Measurements from ENCODE around the gene AKAP1. TPM values are rescaled to one million over a fixed set of nuclear protein-coding genes. Genes with fewer than 3 reads are reported as not detected.

Gene AKAP1
- total RNA-seq, 2 experiments from 2014 or later = 41.8 to 49.0 TPM

DNA sequence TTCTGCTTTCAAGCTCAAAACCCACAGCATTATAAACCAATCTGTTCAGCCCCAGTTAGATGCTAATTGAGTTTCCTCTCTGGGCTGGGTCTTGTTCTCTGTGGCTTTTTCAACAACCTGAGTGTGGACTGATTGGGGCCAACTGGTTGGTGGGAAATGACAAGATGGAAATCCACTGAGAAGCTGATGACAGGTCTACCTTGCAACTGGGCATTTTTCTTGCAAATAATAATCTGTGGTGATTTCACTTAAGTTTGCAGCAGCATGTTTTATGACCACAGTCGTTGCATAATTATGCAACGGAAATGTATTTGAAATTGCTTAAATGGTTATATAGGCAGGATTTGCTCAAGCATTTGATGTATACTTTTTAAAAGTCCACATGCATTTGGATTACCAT lies 69.9 kb downstream of the AKAP1 start:
- intact Hi-C loops (cut with micrococcal nuclease; ENCODE audit: unreplicated experiment) = no loop called here
- no TSS peak for BruUV-seq (replicated peaks)
- Histone ChIP-seq H3K4me3 (ENCODE audit: low read depth, low read length, poor library complexity, severe bottlenecking) (no peak overlapping the region), H3K4me1 (ENCODE audit: insufficient read depth, low read length, poor library complexity, severe bottlenecking) (no peaks in the 10 kb centered on the region), H4K20me1 (ENCODE audit: insufficient read depth, low read length) (no peaks in the 10 kb centered on the region), H3K36me3 (ENCODE audit: insufficient read depth, low read length) (no peaks in the 10 kb centered on the region), H3K27ac (ENCODE audit: low read depth, low read length, poor library complexity, severe bottlenecking) (no peak overlapping the region), H3K4me2 (ENCODE audit: low read length) (no peak overlapping the region), H3K79me2 (ENCODE audit: insufficient read depth, low read depth, low read length) (no peaks in the 10 kb centered on the region), H3K9me2 (ENCODE audit: insufficient read depth, low read length) (no peaks in the 10 kb centered on the region), H3K9me3 (ENCODE audit: low read length) (no peaks in the 10 kb centered on the region), H2AFZ (ENCODE audit: low read length) (no peak overlapping the region)
- ChIA-PET CTCF (ENCODE audit: unreplicated experiment) (no interaction called here), POLR2A (no interaction called here)
- DNase-seq (ENCODE audit: low spot score) = no peak
- TF ChIP-seq CTCF (conservative IDR thresholded peaks at IDR 0.05; ENCODE audit: low read length) (no peak), EZH2phosphoT487 (IDR thresholded peaks at IDR 0.05; ENCODE audit: borderline replicate concordance, low read depth, low read length) (no peak)

DNA sequence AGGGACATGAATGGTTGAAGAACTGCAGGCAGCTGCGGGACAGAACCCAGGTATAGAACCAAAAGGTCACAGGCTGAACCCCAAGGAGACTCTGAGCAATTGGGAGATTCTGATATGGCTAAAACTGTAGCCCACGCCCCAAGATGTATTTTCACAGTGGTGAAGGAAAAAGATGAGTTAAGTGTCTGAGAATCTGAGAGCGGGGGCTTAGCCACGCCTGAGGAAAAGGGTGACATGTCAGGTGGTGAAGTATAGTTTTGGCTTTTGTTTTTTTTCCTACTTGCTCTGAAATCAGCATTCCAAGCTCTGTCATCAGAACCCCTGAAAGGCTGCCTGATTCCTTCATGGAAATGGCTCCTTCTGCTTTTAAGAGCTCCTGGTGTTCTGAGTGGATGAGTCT lies 73.3 kb downstream of the AKAP1 start:
- no peak overlapping the region for H3K4me2 ChIP-seq (ENCODE audit: low read length)
- no peaks in the 10 kb centered on the region for H3K9me3 ChIP-seq (ENCODE audit: low read length)
- H3K79me2 ChIP-seq (ENCODE audit: insufficient read depth, low read depth, low read length) = no peaks in the 10 kb centered on the region
- CTCF ChIA-PET (ENCODE audit: unreplicated experiment) = no interaction called here
- BruUV-seq (replicated peaks) = no TSS peak
- H3K4me1 ChIP-seq (ENCODE audit: insufficient read depth, low read length, poor library complexity, severe bottlenecking) = no peaks in the 10 kb centered on the region
- POLR2A ChIA-PET = interaction anchor here (0.7 kb wide), 1 partner anchor 329 kb away, joined by 3 read pairs; no protein-coding TSS in a partner anchor
- no peaks in the 10 kb centered on the region for H3K36me3 ChIP-seq (ENCODE audit: insufficient read depth, low read length)
- H3K4me3 ChIP-seq (ENCODE audit: low read depth, low read length, poor library complexity, severe bottlenecking) = no peak overlapping the region
- no peak for DNase-seq (ENCODE audit: low spot score)
- no peak for TF ChIP-seq EZH2phosphoT487 (IDR thresholded peaks at IDR 0.05; ENCODE audit: borderline replicate concordance, low read depth, low read length)
- no peak overlapping the region for H3K27ac ChIP-seq (ENCODE audit: low read depth, low read length, poor library complexity, severe bottlenecking)
- H2AFZ ChIP-seq (ENCODE audit: low read length) = no peak overlapping the region
- intact Hi-C loops (cut with micrococcal nuclease; ENCODE audit: unreplicated experiment) = no loop called here
- no peaks in the 10 kb centered on the region for H4K20me1 ChIP-seq (ENCODE audit: insufficient read depth, low read length)
- no peaks in the 10 kb centered on the region for H3K9me2 ChIP-seq (ENCODE audit: insufficient read depth, low read length)

GRCh38 chr17:57158795-57159194 lies 73.7 kb downstream of the AKAP1 start:
- Histone ChIP-seq H3K79me2 (ENCODE audit: insufficient read depth, low read depth, low read length) (no peaks in the 10 kb centered on the region), H4K20me1 (ENCODE audit: insufficient read depth, low read length) (no peaks in the 10 kb centered on the region), H3K36me3 (ENCODE audit: insufficient read depth, low read length) (no peaks in the 10 kb centered on the region), H3K4me1 (ENCODE audit: insufficient read depth, low read length, poor library complexity, severe bottlenecking) (no peaks in the 10 kb centered on the region), H3K4me2 (ENCODE audit: low read length) (no peak overlapping the region), H3K9me3 (ENCODE audit: low read length) (no peaks in the 10 kb centered on the region), H3K9me2 (ENCODE audit: insufficient read depth, low read length) (no peaks in the 10 kb centered on the region), H3K27ac (ENCODE audit: low read depth, low read length, poor library complexity, severe bottlenecking) (no peak overlapping the region), H2AFZ (ENCODE audit: low read length) (no peak overlapping the region), H3K4me3 (ENCODE audit: low read depth, low read length, poor library complexity, severe bottlenecking) (no peak overlapping the region)
- no TSS peak for BruUV-seq (replicated peaks)
- intact Hi-C loops (cut with micrococcal nuclease; ENCODE audit: unreplicated experiment) = no loop called here
- POLR2A ChIA-PET = interaction anchor here (0.7 kb wide), 1 partner anchor 328 kb away, joined by 3 read pairs; no protein-coding TSS in a partner anchor
- no peak for TF ChIP-seq EZH2phosphoT487 (IDR thresholded peaks at IDR 0.05; ENCODE audit: borderline replicate concordance, low read depth, low read length)
- DNase-seq (ENCODE audit: low spot score) = no peak
- CTCF ChIA-PET (ENCODE audit: unreplicated experiment) = no interaction called here

- TF ChIP-seq EZH2phosphoT487 (IDR thresholded peaks at IDR 0.05; ENCODE audit: borderline replicate concordance, low read depth, low read length) = no peak
- no peak for TF ChIP-seq CTCF (conservative IDR thresholded peaks at IDR 0.05; ENCODE audit: low read length)
- no peak overlapping the region for H3K27ac ChIP-seq (ENCODE audit: low read depth, low read length, poor library complexity, severe bottlenecking)
- no peaks in the 10 kb centered on the region for H4K20me1 ChIP-seq (ENCODE audit: insufficient read depth, low read length)
- no peak for DNase-seq (ENCODE audit: low spot score)
- no peak overlapping the region for H3K4me3 ChIP-seq (ENCODE audit: low read depth, low read length, poor library complexity, severe bottlenecking)
- ChIA-PET POLR2A (interaction anchor here (0.7 kb wide), 1 partner anchor 1148 kb away, joined by 3 read pairs; no protein-coding TSS in a partner anchor), CTCF (ENCODE audit: unreplicated experiment) (no interaction called here)
- H3K36me3 ChIP-seq (ENCODE audit: insufficient read depth, low read length) = no peaks in the 10 kb centered on the region
- H3K4me2 ChIP-seq (ENCODE audit: low read length) = no peak overlapping the region
- no peaks in the 10 kb centered on the region for H3K79me2 ChIP-seq (ENCODE audit: insufficient read depth, low read depth, low read length)
- H3K9me2 ChIP-seq (ENCODE audit: insufficient read depth, low read length) = no peaks in the 10 kb centered on the region
- H2AFZ ChIP-seq (ENCODE audit: low read length) = no peak overlapping the region
- intact Hi-C loops (cut with micrococcal nuclease; ENCODE audit: unreplicated experiment) = no loop called here
- H3K9me3 ChIP-seq (ENCODE audit: low read length) = no peaks in the 10 kb centered on the region
- no TSS peak for BruUV-seq (replicated peaks)
- H3K4me1 ChIP-seq (ENCODE audit: insufficient read depth, low read length, poor library complexity, severe bottlenecking) = no peaks in the 10 kb centered on the region
These were observed 75.6 kb downstream of the AKAP1 start for GRCh38 chr17:57160624-57161023.
